ENCODE measurements around the gene RNF208. TPM values are rescaled to one million over a fixed set of nuclear protein-coding genes. Genes with fewer than 3 reads are reported as not detected.

RNF208 gene
- total and polyA plus RNA-seq, 9 of the 15 experiments (the other 6 are each of a cell fraction or from before 2014, with no cell fraction given) = 0.15 to 6.9 (median 0.50) TPM; not detected in 2

DNA sequence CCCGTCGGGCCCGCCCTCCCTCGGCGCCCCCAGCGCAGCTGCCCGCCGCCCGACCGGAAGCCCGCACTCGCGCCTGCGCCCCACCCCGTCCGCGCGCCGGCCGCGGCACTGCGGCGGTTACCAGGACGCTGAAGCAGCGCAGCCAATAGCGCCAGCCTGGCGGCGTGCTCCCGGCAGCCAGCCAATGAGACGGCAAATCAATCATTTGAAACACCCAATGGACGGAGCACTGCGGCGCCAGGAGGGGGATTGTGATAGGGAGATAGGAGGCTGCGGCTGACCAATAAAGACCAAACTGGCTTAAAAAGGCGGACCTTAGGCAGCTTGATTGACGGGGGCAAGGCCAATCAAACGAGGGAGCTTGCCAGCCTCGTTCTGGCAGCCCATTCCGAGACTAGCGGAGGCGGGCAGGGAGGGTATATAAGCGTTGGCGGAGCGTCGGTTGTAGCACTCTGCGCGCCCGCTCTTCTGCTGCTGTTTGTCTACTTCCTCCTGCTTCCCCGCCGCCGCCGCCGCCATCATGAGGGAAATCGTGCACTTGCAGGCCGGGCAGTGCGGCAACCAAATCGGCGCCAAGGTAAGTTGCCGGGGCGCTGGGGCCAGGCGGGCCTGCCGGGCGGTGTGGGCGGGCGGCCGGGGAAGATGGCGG lies 18.9 kb upstream of the RNF208 start, which contains the start of gene TUBB4B (continued):
- TF ChIP-seq, protein P1, sequence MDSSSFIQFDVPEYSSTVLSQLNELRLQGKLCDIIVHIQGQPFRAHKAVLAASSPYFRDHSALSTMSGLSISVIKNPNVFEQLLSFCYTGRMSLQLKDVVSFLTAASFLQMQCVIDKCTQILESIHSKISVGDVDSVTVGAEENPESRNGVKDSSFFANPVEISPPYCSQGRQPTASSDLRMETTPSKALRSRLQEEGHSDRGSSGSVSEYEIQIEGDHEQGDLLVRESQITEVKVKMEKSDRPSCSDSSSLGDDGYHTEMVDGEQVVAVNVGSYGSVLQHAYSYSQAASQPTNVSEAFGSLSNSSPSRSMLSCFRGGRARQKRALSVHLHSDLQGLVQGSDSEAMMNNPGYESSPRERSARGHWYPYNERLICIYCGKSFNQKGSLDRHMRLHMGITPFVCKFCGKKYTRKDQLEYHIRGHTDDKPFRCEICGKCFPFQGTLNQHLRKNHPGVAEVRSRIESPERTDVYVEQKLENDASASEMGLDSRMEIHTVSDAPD (CRISPR knock-in tag; IDR thresholded peaks at IDR 0.05) = no peak
- TF ChIP-seq FOXK1 (CRISPR knock-in tag; IDR thresholded peaks at IDR 0.05; ENCODE audit: borderline replicate concordance) (peak; percentile 41; the same call in 1 of the 2 replicates), NR2C2 (CRISPR knock-in tag; IDR thresholded peaks at IDR 0.05) (peak; percentile 76; the same call in 1 of the 2 replicates), NR2C2 (tag; IDR thresholded peaks at IDR 0.05) (peak; percentile 43; the same call in 1 of the 2 replicates), SIN3A (IDR thresholded peaks at IDR 0.05; ENCODE audit: borderline replicate concordance in 2 of 2, control insufficient read depth in 1 of 2, low read depth in 2 of 2, low read length in 2 of 2) (peak in 1 of 2 experiments; percentile 70; a peak in 1 of 4 replicates), ARNT (IDR thresholded peaks at IDR 0.05) (no peak), SMAD2 (IDR thresholded peaks at IDR 0.05; ENCODE audit: low read depth, low read length) (no peak), SMC3 (conservative IDR thresholded peaks at IDR 0.05; ENCODE audit: insufficient read depth, low read depth, low read length) (peak; percentile 22; the same call in 1 of the 2 replicates), GTF2F1 (IDR thresholded peaks at IDR 0.05; ENCODE audit: low read depth, low read length) (peak; percentile 98), ZKSCAN1 (IDR thresholded peaks at IDR 0.05; ENCODE audit: low read depth, low read length) (peak; percentile 30), STAT5B (CRISPR knock-in tag; IDR thresholded peaks at IDR 0.05) (no peak), CBFB (CRISPR knock-in tag; IDR thresholded peaks at IDR 0.05) (no peak), RFX1 (IDR thresholded peaks at IDR 0.05) (no peak), ZNF253 (CRISPR knock-in tag; conservative IDR thresholded peaks at IDR 0.05) (no peak), FUS (optimal IDR thresholded peaks at IDR 0.05; ENCODE audit: low read depth, low read length) (no peak), BCOR (IDR thresholded peaks at IDR 0.05) (0 out of 2 replicates have a peak, but pooled peaks have one; percentile 8), POLR2AphosphoS5 (IDR thresholded peaks at IDR 0.05; ENCODE audit: control insufficient read depth, insufficient read depth, low read depth, low read length) (peak; percentile 99)
- TF ChIP-seq, protein P2, sequence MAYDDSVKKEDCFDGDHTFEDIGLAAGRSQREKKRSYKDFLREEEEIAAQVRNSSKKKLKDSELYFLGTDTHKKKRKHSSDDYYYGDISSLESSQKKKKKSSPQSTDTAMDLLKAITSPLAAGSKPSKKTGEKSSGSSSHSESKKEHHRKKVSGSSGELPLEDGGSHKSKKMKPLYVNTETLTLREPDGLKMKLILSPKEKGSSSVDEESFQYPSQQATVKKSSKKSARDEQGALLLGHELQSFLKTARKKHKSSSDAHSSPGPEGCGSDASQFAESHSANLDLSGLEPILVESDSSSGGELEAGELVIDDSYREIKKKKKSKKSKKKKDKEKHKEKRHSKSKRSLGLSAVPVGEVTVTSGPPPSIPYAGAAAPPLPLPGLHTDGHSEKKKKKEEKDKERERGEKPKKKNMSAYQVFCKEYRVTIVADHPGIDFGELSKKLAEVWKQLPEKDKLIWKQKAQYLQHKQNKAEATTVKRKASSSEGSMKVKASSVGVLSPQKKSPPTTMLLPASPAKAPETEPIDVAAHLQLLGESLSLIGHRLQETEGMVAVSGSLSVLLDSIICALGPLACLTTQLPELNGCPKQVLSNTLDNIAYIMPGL (CRISPR knock-in tag; IDR thresholded peaks at IDR 0.05) = 0 out of 2 replicates have a peak, but pooled peaks have one; percentile 38
- TF ChIP-seq, protein P3, sequence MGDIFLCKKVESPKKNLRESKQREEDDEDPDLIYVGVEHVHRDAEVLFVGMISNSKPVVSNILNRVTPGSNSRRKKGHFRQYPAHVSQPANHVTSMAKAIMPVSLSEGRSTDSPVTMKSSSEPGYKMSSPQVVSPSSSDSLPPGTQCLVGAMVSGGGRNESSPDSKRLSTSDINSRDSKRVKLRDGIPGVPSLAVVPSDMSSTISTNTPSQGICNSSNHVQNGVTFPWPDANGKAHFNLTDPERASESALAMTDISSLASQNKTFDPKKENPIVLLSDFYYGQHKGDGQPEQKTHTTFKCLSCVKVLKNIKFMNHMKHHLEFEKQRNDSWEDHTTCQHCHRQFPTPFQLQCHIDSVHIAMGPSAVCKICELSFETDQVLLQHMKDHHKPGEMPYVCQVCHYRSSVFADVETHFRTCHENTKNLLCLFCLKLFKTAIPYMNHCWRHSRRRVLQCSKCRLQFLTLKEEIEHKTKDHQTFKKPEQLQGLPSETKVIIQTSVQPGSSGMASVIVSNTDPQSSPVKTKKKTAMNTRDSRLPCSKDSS (IDR thresholded peaks at IDR 0.05; ENCODE audit: low read depth, partially characterized antibody) = no peak
- TF ChIP-seq, protein P4, sequence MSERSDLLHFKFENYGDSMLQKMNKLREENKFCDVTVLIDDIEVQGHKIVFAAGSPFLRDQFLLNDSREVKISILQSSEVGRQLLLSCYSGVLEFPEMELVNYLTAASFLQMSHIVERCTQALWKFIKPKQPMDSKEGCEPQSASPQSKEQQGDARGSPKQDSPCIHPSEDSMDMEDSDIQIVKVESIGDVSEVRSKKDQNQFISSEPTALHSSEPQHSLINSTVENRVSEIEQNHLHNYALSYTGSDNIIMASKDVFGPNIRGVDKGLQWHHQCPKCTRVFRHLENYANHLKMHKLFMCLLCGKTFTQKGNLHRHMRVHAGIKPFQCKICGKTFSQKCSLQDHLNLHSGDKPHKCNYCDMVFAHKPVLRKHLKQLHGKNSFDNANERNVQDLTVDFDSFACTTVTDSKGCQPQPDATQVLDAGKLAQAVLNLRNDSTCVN (CRISPR knock-in tag; IDR thresholded peaks at IDR 0.05) = peak; percentile 88
- TF ChIP-seq, protein P5, sequence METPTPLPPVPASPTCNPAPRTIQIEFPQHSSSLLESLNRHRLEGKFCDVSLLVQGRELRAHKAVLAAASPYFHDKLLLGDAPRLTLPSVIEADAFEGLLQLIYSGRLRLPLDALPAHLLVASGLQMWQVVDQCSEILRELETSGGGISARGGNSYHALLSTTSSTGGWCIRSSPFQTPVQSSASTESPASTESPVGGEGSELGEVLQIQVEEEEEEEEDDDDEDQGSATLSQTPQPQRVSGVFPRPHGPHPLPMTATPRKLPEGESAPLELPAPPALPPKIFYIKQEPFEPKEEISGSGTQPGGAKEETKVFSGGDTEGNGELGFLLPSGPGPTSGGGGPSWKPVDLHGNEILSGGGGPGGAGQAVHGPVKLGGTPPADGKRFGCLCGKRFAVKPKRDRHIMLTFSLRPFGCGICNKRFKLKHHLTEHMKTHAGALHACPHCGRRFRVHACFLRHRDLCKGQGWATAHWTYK (CRISPR knock-in tag; IDR thresholded peaks at IDR 0.05) = peak; percentile 70

All from K562 (cell line).